Neural cell (in vitro differentiated cells): Measurements from ENCODE around the gene HOOK1. TPM values are rescaled to one million over a fixed set of nuclear protein-coding genes. Genes with fewer than 3 reads are reported as not detected.
A peak's percentile ranks its signal among the peaks of the same experiment; 100 is the strongest.

ENCODE experiments used
- H2AFZ ChIP-seq: fragments of 200-600, 300-800 bp; sonication (generic), shearing (Covaris generic); 2 replicates; pipeline ENCODE4 v1.6.0; 2014; ENCODE audit warnings: low read depth, mild to moderate bottlenecking, antibody characterized with exemption, low read length, moderate library complexity
- H3F3A ChIP-seq: fragments of 200-600 bp; shearing (Covaris generic); 2 replicates; pipeline ENCODE4 v1.6.1; 2016; ENCODE audit warnings: mild to moderate bottlenecking, moderate library complexity, mixed read lengths, antibody characterized with exemption, low read length; ENCODE audit not compliant: insufficient read depth, poor library complexity, severe bottlenecking
- H3K27ac ChIP-seq: fragments of 200-600, 300-800 bp; sonication (generic), shearing (Covaris generic); 2 replicates; pipeline ENCODE4 v1.5.1; 2014; ENCODE audit warnings: mild to moderate bottlenecking, low read length, moderate library complexity
- H3K27me3 ChIP-seq: fragments of 300-800, 200-600 bp; sonication (generic), shearing (Covaris generic); 2 replicates; pipeline ENCODE4 v1.6.0; 2014; ENCODE audit warnings: mild to moderate bottlenecking, low read depth, low read length, moderate library complexity; ENCODE audit not compliant: insufficient read depth
- H3K36me3 ChIP-seq: fragments of 300-800, 200-600 bp; sonication (generic), shearing (Covaris generic); 2 replicates; pipeline ENCODE4 v1.5.1; 2014; ENCODE audit warnings: mild to moderate bottlenecking, antibody characterized with exemption, low read length, moderate library complexity; ENCODE audit not compliant: insufficient read depth
- H3K4me2 ChIP-seq: fragments of 300-800, 200-600 bp; sonication (generic), shearing (Covaris generic); 2 replicates; pipeline ENCODE4 v1.6.0; 2014; ENCODE audit warnings: mild to moderate bottlenecking, low read length
- H3K4me3 ChIP-seq: fragments of 300-800, 200-600 bp; sonication (generic), shearing (Covaris generic); 2 replicates; pipeline ENCODE4 v1.5.1; 2014; ENCODE audit warnings: mild to moderate bottlenecking, low read length, moderate library complexity
- H3K79me2 ChIP-seq: fragments of 200-600 bp; shearing (Covaris generic); replicated peaks from 2 replicates; pipeline ENCODE4 v1.6.0; 2014; ENCODE audit warnings: mild to moderate bottlenecking, low read length, moderate library complexity; ENCODE audit not compliant: insufficient read depth
- H3K9ac ChIP-seq: fragments of 300-800, 200-600 bp; sonication (generic), shearing (Covaris generic); 2 replicates; pipeline ENCODE4 v1.6.1; 2016; ENCODE audit warnings: mild to moderate bottlenecking, low read length, mixed read lengths
- H3K9me2 ChIP-seq: fragments of 200-600 bp; shearing (Covaris generic); 2 replicates; pipeline ENCODE4 v1.6.1; 2016; ENCODE audit warnings: mild to moderate bottlenecking, low read length, mixed read lengths; ENCODE audit not compliant: insufficient read depth
- H3K9me3 ChIP-seq: fragments of 200-600, 300-800 bp; sonication (generic), shearing (Covaris generic); 2 replicates; pipeline ENCODE4 v1.6.1; 2016; ENCODE audit warnings: mild to moderate bottlenecking, mixed run types, low read length, moderate library complexity, mixed read lengths
- H4K20me1 ChIP-seq: fragments of 200-600 bp; shearing (Covaris generic); 2 replicates; pipeline ENCODE4 v1.6.1; 2016; ENCODE audit warnings: mild to moderate bottlenecking, mixed run types; ENCODE audit not compliant: insufficient read depth
- CTCF ChIP-seq: fragments of 450-650 bp; IDR thresholded peaks from 2 replicates; pipeline ENCODE4 v1.5.1; 2014; ENCODE audit warnings: antibody characterized with exemption, mild to moderate bottlenecking, moderate library complexity; ENCODE audit not compliant: poor library complexity, severe bottlenecking
- EP300 ChIP-seq: fragments of 450-650 bp; conservative IDR thresholded peaks from 2 replicates; pipeline ENCODE4 v1.6.1; 2014; ENCODE audit warnings: antibody characterized with exemption, mild to moderate bottlenecking, moderate library complexity; ENCODE audit not compliant: poor library complexity, severe bottlenecking
- EZH2 ChIP-seq: fragments of 200-600, 300-800 bp; shearing (Covaris generic), sonication (generic); IDR thresholded peaks from 2 replicates; pipeline ENCODE4 v1.6.1; 2014; ENCODE audit warnings: antibody characterized with exemption, low read length, borderline replicate concordance, mild to moderate bottlenecking; ENCODE audit not compliant: insufficient read depth, poor library complexity, severe bottlenecking
- MXI1 ChIP-seq: fragments of 450-650 bp; conservative IDR thresholded peaks from 2 replicates; pipeline ENCODE4 v1.6.1; 2014; ENCODE audit warnings: antibody characterized with exemption, mild to moderate bottlenecking; ENCODE audit not compliant: poor library complexity, severe bottlenecking
- POLR2AphosphoS5 ChIP-seq: IDR thresholded peaks from 2 replicates; pipeline ENCODE4 v1.6.1; 2012
- RAD21 ChIP-seq: fragments of 450-650 bp; conservative IDR thresholded peaks from 2 replicates; pipeline ENCODE4 v1.6.1; 2014; ENCODE audit warnings: antibody characterized with exemption, mild to moderate bottlenecking, moderate library complexity
- REST ChIP-seq: IDR thresholded peaks from 2 replicates; pipeline ENCODE4 v1.6.1; 2012; ENCODE audit warnings: borderline replicate concordance
- SMC3 ChIP-seq: fragments of 450-650 bp; conservative IDR thresholded peaks from 2 replicates; pipeline ENCODE4 v1.6.1; 2014; ENCODE audit warnings: antibody characterized with exemption, mild to moderate bottlenecking, moderate library complexity; ENCODE audit not compliant: poor library complexity
- TAF1 ChIP-seq: IDR thresholded peaks from 2 replicates; pipeline ENCODE4 v1.6.1; 2012; ENCODE audit warnings: low read depth
- polyA plus RNA-seq: library from polyadenylated mRNA; depleted of rRNA; stranded (reverse); fragments of >200 nt; gene quantifications from 2 replicates; pipeline ENCODE4 v1.2.3, GENCODE V29; 2014

Gene HOOK1
- polyA plus RNA-seq, 1 donor from 2014 or later: 27.5 TPM

DNA sequence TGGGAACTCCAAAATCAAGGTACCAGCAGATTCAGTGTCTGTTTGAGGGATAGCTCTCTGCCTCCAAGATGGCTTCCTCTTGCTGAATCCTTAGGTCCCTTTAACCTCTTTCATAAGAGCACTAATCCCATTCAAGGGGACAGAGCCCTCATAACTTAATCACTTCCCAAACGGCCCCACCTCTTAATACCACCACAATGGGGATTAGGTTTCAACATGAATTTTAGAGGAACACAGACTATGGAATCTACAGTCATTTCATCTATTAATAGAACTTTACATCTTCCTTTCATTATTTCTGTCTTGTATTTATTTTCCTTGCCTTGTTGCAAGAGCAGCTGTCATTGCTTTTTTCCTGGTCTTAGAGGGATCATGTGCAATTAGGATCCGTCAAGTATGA, 30.3 kb downstream of the HOOK1 start:
- H3F3A ChIP-seq: no peaks in the 10 kb centered on the region
- peak; percentile 87 for TF ChIP-seq REST
- no peak for TF ChIP-seq CTCF
- TF ChIP-seq EP300: peak; percentile 26
- TF ChIP-seq TAF1: no peak
- no peak for TF ChIP-seq SMC3
- no peak for TF ChIP-seq POLR2AphosphoS5
- H3K9me3 ChIP-seq: no peaks in the 10 kb centered on the region
- no peak overlapping the region for H3K4me3 ChIP-seq
- no peaks in the 10 kb centered on the region for H3K27me3 ChIP-seq
- no peak overlapping the region for H3K9ac ChIP-seq
- H3K9me2 ChIP-seq: no peaks in the 10 kb centered on the region
- H3K4me2 ChIP-seq: no peak overlapping the region
- no peaks in the 10 kb centered on the region for H4K20me1 ChIP-seq
- H2AFZ ChIP-seq: no peak overlapping the region
- no peak overlapping the region for H3K27ac ChIP-seq
- H3K36me3 ChIP-seq: peaks cover 3% of the 10 kb centered on the region
- no peaks in the 10 kb centered on the region for H3K79me2 ChIP-seq

DNA sequence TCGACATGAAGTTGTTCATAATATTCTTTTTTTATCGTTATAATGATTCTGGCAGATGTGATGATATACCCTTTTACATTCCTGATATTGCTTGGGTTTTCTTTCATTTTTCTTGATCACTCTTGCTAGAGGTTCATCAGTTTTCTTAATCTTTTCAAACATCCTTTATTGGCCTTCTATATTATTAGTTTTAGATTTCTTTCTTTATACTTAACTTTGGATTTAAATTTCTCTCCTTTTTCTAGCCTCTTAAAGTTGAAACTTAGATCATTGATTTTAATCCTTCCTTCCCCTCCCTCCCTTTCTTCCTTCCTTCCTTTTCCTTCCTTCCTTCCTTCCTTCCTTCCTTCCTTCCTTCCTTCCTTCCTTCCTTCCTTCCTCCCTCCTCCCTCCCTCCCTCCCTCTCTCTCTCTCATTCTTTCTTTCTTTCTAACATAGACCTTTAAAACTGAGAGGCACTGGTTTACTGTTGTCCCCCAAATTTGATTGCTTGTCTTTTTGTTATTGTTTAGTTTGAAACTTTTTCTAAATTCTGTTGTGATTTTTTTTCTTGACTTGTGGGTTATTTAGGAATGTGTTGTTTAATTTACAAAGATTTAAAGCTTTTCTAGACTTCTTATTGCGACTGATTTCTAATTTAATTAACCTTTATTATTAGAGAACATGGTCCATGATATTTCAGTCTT, 31.6 kb downstream of the HOOK1 start:
- H3K9ac ChIP-seq: no peak overlapping the region
- no peak overlapping the region for H3K4me3 ChIP-seq
- H3K79me2 ChIP-seq: no peaks in the 10 kb centered on the region
- no peaks in the 10 kb centered on the region for H3K27me3 ChIP-seq
- H3K36me3 ChIP-seq: peaks cover 3% of the 10 kb centered on the region
- H3K4me2 ChIP-seq: no peak overlapping the region
- H3K9me2 ChIP-seq: no peaks in the 10 kb centered on the region
- no peaks in the 10 kb centered on the region for H3F3A ChIP-seq
- H3K9me3 ChIP-seq: no peaks in the 10 kb centered on the region
- TF ChIP-seq POLR2AphosphoS5 (no peak), EP300 (no peak), RAD21 (no peak), EZH2 (no peak), SMC3 (no peak), REST (no peak), TAF1 (no peak), MXI1 (no peak), CTCF (no peak)
- no peak overlapping the region for H2AFZ ChIP-seq
- H4K20me1 ChIP-seq: no peaks in the 10 kb centered on the region
- no peak overlapping the region for H3K27ac ChIP-seq
